Pancreas (tissue), 10 donors: ENCODE data around the gene SLC48A1. TPM values are rescaled to one million over a fixed set of nuclear protein-coding genes. Genes with fewer than 3 reads are reported as not detected.
"Not testable (repeated sequence)": the region's sequence is repeated elsewhere in the genome, so short reads cannot be mapped to it uniquely, and the experiment has no call there.

ENCODE experiments used
- ATAC-seq, 4 donors: fragments of 200-7000 bp; cut with Tn5 transposase; one replicate each; pipeline versions ENCODE4 v1.8.0 to v1.9.1; 2020; ENCODE audit warnings: mild to moderate bottlenecking in 4 of 4, moderate library complexity in 4 of 4
- DNase-seq, 6 donors: peaks; one replicate each; pipeline ENCODE4 v3.0.0-alpha.2; 2020
- FAIRE-seq: peaks from 2 replicates; lab custom pipeline; 2012; peaks lifted over from hg19 to GRCh38; lab: Jason Lieb, UNC
- H3K27ac ChIP-seq, 4 donors: fragments of 200-600 bp; sonication (generic); 1 replicate in 3 of 4; 2 replicates in 1 of 4; pipeline versions ENCODE4 v1.5.0 to v1.8.0; 2020
- H3K27me3 ChIP-seq, 4 donors: fragments of 200-600 bp; one replicate each; pipeline ENCODE4 v1.8.0; 2021
- H3K36me3 ChIP-seq, 3 donors: fragments of 200-600 bp; sonication (generic) in 1 of 3; one replicate each; pipeline versions ENCODE4 v1.5.0 to v1.8.0; 2020 to 2021
- H3K4me1 ChIP-seq, 3 donors: fragments of 200-600 bp; one replicate each; pipeline ENCODE4 v1.8.0; 2021
- H3K4me3 ChIP-seq, 4 donors: fragments of 200-600 bp; sonication (generic) in 2 of 4; one replicate each; pipeline versions ENCODE4 v1.5.0 to v1.8.0; 2020 to 2021
- H3K9me3 ChIP-seq, 4 donors: fragments of 200-600 bp; one replicate each; pipeline ENCODE4 v1.8.0; 2021
- CTCF ChIP-seq, 4 donors: fragments of 200-600 bp; sonication (generic) in 3 of 4; IDR thresholded peaks; one replicate each; pipeline versions ENCODE4 v1.5.0 to v1.8.0; 2021; ENCODE audit warnings: antibody characterized with exemption in 4 of 4
- WGBS, 2 donors: extraction: QIAGEN DNeasy Blood & Tissue Kit; methylation state at CpG; one replicate each; pipeline ENCODE4 v1.1.7; 2013; 5-methylcytosine and 5-hydroxymethylcytosine counted together
- intact Hi-C, 3 donors: fragments of 100-400 bp; cut with DNase I; formaldehyde crosslinking; loops; one replicate each; pipeline versions ENCODE4 v1.11.1 to v1.14.2; 2022
- polyA plus RNA-seq, 2 donors: library from polyadenylated mRNA; stranded (reverse); fragments of 200-250 nt; gene quantifications; one replicate each; pipeline ENCODE4 v1.2.3, GENCODE V29; 2013
- total RNA-seq, 6 donors: library from RNA; stranded (reverse); fragmentation: NEBNext Ultra II Directional in 4 of 6; extraction: Animal tissue kit (Norgen Biotek cat#: 25700) in 4 of 6; gene quantifications; one replicate each; pipeline versions ENCODE4 v1.2.1 to v1.2.4, GENCODE V29; 2021 to 2023
- donor health status: healthy with polysubstance abuse.
- donor health status: DM: no; HTN: no; CAD: no; lungs with moderate emphysema.
- donor health status: DM: no; HTN: no; CAD: no.
- donor health status: control.
- donor health status: control.
- donor health status: Bipolar disorder and iron deficiency.
- donor health status: DM: yes; HTN: yes; CAD: no.
- donor health status: DM: no; HTN: no; CAD: no.
- donor health status: DM: no; HTN: no; CAD: no.
- donor health status: DM: yes; HTN: yes; CAD: no.

SLC48A1 gene
- total and polyA plus RNA-seq, 8 donors, result 12.2 to 17.2 (median 13.8) TPM

GRCh38 chr12:47814539-47815170, 41.6 kb downstream of the SLC48A1 start:
- Histone ChIP-seq H3K4me3 (no peak overlapping the region), H3K9me3 (no peaks in the 10 kb centered on the region), H3K36me3 (no peaks in the 10 kb centered on the region), H3K27ac (peak overlapping the region; percentile 67 to 86 (median 80)), H3K4me1 (peaks cover 0 to 19% (median 10%) of the 10 kb centered on the region in 3 donors), H3K27me3 (no peaks in the 10 kb centered on the region)
- ATAC-seq, result no peak
- intact Hi-C loops, result no loop called here
- 63 to 67% methylated on average over 3 of the region's 3 CpGs for WGBS, 2 donors
- no peak for FAIRE-seq
- no peak for DNase-seq
- TF ChIP-seq CTCF (IDR thresholded peaks at IDR 0.05), result no peak

GRCh38 chr12:47815447-47815846, 42.4 kb downstream of the SLC48A1 start:
- H3K4me3 ChIP-seq, FAIRE-seq, H3K9me3 ChIP-seq, intact Hi-C loops, ATAC-seq, H3K27me3 ChIP-seq, H3K36me3 ChIP-seq, DNase-seq: not testable (repeated sequence)
- peaks cover 0 to 19% (median 10%) of the 10 kb centered on the region in 3 donors for H3K4me1 ChIP-seq
- WGBS, 2 donors, result 90 to 99% methylated on average over 5 of the region's 5 CpGs
- H3K27ac ChIP-seq, result peak overlapping the region in 1 of 4 donors; percentile 86

GRCh38 chr12:47816403-47817271, 43.6 kb downstream of the SLC48A1 start:
- TF ChIP-seq CTCF (IDR thresholded peaks at IDR 0.05), result no peak
- WGBS, 2 donors, result 59 to 66% methylated on average over 11 to 12 of the region's 12 CpGs
- H3K4me1 ChIP-seq, result peaks cover 0 to 19% (median 19%) of the 10 kb centered on the region in 3 donors
- DNase-seq (no peak), ATAC-seq (no peak), FAIRE-seq (no peak)
- no peaks in the 10 kb centered on the region for H3K9me3 ChIP-seq
- H3K27me3 ChIP-seq, result no peaks in the 10 kb centered on the region
- H3K27ac ChIP-seq, result peak overlapping the region in 2 of 4 donors; percentile 36 to 44
- H3K4me3 ChIP-seq, result peak overlapping the region in 1 of 4 donors; percentile 23
- H3K36me3 ChIP-seq, result no peaks in the 10 kb centered on the region
- intact Hi-C loops, result no loop called here

GRCh38 chr12:47817272-47818006, 44.4 kb downstream of the SLC48A1 start:
- no peak for ATAC-seq
- Histone ChIP-seq H3K27me3 (no peaks in the 10 kb centered on the region), H3K4me3 (peak overlapping the region in 1 of 4 donors; percentile 23), H3K36me3 (no peaks in the 10 kb centered on the region), H3K9me3 (no peaks in the 10 kb centered on the region), H3K4me1 (peaks cover 0 to 15% (median 12%) of the 10 kb centered on the region in 3 donors), H3K27ac (peak overlapping the region in 2 of 4 donors; percentile 36 to 44)
- intact Hi-C loops, result no loop called here
- no peak for TF ChIP-seq CTCF (IDR thresholded peaks at IDR 0.05)
- no peak for FAIRE-seq
- no peak for DNase-seq
- 71 to 75% methylated on average over 7 of the region's 7 CpGs for WGBS, 2 donors

- H3K9me3 ChIP-seq, result no peaks in the 10 kb centered on the region
- no peak for FAIRE-seq
- ATAC-seq, result no peak
- DNase-seq, result no peak
- 43 to 73% methylated on average over 3 of the region's 3 CpGs for WGBS, 2 donors
- peak overlapping the region in 2 of 4 donors; percentile 31 to 92 for H3K27ac ChIP-seq
- H3K4me3 ChIP-seq, result peak overlapping the region in 1 of 4 donors; percentile 67
- peaks cover 0 to 14% (median 11%) of the 10 kb centered on the region in 3 donors for H3K4me1 ChIP-seq
- TF ChIP-seq CTCF (IDR thresholded peaks at IDR 0.05), result no peak
- H3K27me3 ChIP-seq, result no peaks in the 10 kb centered on the region
- intact Hi-C loops, result no loop called here
- H3K36me3 ChIP-seq, result no peaks in the 10 kb centered on the region
Observed at GRCh38 chr12:47818007-47818376, 45.0 kb downstream of the SLC48A1 start.
